HG02571 (cell line): Measurements from ENCODE around the gene EVX2.

ENCODE experiments used
- ATAC-seq: cut with Tn5 transposase; IDR thresholded peaks from one replicate; pipeline ENCODE4 v1.9.1; 2021; ENCODE audit warnings: mild to moderate bottlenecking, moderate library complexity; ENCODE audit not compliant: unreplicated experiment

The EVX2 gene

DNA sequence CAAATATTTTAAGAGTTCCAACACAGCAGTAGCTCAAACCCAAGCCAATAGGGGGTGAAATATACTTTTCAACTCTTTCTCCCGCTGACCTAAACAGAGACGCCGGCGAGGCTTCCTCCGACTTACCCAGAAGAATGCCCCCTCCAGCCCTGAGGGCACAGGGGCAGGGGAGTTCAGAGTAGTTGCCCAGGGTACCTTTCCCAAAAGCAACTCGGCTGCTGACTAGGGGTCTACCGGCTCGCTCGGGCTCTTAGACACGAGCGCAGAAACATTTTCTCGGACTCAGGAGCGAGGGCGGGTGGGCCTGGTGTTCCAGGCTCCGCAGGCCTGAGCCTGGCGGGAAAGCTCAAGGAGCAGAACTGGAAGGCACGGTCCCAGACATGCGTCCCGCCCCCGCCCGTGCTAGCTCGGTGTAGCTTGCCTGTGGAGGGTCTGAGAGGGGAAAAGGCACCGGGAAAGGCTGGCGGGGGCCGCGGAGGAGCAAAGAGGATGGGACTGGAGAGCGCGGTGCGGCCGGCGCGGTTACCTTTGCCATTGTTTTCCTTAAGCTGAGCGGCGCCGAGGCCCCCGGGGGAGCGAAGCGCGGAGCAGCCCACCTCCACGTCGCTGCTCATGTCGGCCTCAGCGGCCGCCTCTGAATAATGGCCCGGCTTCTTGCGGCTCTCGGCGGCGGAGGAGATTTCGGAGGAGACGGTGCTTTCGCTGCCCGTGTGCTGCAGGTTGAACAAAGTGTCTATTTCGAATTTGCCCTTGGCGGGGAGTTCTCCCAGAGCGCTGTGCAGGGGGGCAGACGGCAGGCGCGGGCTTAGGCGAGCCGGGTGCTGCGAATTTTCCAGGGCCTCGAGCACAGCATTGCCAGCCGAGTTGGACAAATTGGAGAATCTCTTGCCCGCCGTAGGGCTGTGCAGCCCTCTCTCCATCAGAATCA, 674 bp downstream of the EVX2 start:
- no peak for ATAC-seq

DNA sequence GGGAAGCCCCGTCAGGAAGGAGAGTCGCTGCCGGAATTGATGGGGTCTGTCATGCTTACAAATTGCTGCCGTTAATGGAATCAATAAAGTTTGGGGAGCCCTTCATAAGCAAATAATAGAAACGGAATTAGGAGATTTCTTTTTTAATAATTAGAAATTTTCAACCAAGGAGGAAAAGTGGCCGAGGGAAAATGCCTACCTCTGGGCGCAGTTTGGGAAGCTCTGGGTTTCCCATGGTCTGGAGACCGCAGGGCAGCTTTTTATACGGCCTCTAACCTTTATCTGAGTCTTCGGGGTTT, 1.3 kb downstream of the EVX2 start:
- no peak for ATAC-seq

DNA sequence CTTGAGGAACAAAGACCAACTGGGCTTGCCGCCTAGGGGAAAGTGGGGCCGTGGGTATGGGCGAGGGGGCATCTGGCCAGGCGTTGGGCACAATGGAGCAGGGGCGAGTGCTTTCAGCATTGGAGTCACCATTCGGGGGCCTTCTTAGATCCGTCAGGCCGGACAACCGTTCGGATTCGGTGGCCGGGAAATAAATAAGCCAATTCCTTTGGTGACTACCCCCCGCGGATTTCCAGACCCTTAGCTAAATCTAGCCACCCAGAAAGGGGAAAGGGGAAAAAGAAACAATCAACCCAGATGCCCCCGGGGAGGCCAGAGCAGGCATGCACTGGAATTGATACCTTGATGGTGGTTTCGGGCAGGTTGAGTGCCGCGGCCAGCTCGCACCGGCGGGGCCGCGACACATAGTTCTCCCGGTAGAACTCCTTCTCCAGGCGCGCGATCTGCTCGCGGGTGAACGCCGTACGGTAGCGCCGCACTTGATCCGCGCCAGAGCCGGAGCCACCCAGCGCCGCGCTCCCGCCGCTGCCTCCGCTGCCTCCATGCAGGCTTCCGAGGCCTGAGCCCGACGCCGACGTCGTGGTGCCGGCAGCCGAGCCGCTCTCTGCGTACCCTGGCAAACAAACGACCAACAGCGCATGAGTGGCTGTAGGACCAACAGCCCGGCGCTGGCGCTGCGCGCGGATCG, 1.8 kb downstream of the EVX2 start:
- no peak for ATAC-seq

DNA sequence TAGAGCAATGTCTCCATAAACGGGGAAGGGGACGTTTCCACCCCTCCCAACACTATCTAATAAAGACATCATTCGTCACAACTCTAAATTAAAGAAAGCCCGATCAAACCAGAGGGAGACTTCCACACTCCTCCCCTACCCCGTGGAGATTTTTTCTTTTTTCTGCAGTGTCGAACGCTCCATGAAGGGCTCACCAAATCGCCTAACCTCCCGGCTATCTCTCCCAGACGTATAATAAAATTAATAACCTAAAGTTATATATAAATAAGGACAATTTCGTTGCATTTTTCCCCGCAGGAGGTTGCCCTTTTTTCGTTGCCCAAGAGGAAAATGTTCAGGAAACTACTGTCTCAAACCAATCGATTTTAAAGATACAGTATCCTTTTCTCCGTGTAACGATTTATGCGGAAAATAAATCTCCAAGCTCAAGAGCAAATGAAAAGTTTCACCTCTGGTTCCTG, 2.4 kb downstream of the EVX2 start:
- ATAC-seq: no peak

DNA sequence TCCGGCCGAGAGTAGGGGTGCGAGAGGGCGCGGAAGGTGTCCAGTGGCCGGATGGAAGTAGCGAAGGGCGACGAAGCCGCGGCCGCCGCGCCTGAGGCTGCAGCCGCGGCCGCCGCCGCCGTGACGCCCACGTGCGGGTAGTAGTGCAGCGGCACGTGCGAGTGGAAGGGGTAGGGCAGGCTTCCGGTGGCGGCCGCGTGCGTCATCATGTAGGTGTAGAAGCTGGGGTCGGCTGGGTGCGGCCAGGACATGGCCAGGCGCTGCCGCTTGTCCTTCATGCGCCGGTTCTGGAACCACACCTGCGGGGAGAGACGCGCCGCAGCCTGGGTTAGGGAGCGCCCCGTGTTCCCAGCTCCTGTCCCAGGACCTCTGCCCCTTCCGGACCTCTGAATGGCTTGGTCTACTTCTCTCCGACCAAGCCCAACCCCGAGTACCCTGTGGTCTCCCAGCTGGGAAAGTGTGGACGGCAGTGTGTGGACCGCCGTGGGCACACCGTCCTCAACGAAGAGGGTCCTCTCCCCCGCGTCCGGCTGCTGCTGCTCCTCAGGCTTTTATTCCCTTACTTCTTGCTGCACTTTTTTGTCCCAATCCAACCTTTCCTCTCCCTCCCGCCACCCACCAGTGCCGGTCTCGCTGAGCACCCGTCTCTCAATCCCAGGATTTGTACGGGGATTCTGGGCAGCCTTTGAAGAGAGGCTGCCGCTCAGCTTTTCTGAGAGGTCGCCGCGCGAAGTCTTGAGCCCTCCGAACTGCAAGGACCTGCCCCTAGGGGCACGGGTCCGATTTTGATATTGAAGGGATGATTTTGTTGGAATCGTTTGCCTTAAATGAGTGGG, 3.0 kb downstream of the EVX2 start:
- no peak for ATAC-seq

DNA sequence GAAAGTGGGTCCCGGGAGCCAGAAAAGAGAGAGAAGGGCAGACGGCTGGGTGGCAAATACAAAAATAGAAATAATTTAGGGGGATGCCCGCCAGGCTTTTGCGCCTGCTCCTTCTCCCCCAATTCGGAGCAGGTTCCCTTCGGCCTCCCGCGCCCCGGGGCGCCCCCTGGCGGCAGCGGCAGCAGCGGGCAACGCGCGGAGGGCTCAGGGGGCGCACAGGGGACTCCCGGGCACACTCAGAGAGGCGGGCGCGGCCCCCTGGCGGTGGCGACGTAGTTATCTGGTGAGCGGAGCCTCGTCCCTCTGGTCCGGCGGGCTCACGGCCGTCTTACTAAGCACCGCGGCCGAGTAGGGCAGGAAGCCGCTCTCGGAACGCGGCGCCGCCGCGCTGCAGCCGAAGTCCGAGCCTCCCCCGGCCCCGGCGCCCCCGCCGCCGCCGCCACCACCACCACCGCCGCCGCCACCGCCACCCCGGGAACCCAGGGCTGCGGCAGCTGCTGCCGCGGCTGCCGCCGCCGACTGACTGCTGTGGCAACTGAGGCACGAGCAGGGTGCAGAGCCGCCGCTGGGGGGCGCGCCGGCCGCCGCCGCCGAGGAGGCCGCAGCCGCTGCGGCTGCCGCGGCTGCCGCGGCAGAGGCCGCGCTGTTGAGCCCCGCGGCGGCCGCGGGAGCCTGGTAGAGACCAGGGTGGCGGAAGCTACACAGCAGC, 3.8 kb downstream of the EVX2 start:
- no peak for ATAC-seq

DNA sequence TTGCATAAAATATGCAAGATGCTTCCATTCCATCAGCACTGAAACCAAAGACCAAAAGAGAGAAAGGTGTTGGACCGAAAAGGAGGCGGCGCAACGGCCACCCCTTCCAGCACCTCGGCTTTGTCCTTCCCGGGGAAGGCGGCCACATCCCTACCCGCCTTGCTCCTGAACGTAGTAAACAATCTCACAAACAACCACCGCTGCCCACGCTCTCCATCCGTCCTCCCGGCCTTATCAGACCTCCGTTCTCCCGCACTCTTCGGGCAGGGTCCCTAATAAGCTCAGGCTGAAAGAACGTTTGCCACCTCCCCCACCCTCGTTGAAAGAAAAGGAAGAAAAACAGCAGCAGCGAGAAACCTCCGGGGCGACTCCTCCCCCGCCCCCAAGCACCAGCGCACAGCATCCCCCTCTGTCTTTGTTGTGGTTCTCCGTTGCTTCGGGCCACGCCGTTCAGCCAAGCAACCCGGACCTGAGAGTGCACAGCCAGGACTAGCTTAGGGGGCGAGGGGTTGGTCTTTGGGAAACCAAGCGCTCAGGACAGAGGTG, 4.4 kb downstream of the EVX2 start:
- ATAC-seq: no peak

DNA sequence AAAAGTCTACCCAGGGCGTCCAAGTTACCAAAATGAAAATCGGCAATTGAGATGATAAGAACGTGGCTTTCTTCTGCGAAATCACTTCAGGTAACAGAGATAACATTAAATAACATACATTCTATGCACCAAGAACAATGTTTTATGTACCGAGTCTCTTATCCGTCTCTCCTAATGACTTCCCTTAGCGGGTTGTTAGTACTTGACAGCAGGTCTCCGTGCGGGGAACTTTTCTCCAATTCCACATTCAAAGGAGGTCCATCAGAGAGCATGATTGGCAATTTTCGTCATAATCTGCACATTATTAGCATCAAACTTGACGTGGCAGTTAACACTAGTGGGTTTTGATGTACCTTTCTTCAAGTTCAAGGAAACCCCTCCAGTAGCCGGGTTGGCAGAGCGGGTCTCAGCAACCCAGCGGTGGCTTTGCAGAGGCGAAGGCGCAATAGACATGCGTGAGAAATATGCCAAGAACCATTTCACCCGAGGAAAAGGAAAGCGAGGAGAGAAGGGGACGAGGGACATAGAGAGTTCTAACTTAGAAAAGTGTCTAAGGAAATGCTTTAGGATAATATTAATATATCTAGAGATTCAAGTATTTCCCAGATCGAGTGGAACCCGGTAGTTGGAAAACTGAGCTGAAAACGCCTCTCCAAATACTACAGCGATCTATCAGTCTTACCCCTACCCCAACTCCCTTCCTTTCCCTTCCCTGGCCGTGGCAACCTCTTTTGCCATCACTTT, 5.0 kb downstream of the EVX2 start:
- ATAC-seq: no peak

DNA sequence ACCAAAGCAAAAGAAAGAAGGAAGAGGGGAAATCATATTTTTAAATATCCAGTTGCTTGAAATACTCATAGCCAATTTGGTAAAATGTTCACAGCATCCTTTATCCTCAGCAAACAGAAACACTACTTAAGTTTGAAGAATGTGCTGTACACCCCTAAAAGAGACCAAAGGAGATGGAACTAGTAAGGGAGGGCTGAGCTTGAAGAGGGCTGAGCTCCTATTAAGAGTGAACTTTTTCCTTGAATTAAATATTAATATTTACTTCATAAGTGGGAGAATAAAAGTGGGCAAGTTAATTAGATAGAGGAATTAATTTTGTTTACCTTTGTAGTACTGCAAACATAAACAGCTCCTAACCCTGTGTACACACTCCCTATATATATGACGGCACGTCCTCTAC, 7.0 kb downstream of the EVX2 start:
- ATAC-seq: no peak

DNA sequence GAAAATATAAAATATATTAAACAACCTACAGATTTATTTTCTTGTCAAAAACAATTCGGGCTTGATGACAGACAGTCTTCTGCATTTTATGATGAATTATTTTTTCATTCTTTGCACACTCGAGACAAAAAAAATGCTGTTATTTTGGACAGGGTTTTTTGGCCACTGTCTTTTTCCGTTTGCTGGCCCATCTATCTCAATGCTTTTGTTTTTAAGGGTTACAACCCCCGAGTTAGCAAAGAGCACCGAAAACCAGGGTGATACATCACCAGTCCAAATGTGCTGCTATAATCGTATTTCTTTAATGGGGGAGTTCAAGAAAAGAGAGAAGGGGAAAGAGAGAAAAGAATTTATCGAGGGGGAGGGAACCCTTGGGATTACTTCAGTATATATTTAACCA, 7.7 kb downstream of the EVX2 start:
- ATAC-seq: no peak

DNA sequence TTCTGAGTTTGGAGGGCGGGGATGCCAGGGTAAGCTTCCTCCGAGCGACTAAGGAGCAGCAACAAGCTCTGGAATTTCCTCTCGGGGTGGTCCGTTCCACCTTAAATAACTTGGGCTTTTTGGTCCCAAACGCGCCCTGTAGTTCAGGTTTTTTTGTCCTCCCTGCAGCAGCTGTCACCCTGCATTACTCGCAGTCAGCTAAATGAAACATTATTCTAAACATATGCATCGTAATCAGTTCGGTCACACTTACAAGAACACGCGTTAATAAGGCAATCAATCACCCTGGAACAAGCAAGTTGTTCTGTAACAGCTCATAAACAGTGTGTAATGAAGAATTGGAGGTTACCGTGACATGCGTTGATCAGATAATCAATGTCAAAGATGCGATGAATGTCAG, 8.3 kb downstream of the EVX2 start:
- ATAC-seq: no peak

DNA sequence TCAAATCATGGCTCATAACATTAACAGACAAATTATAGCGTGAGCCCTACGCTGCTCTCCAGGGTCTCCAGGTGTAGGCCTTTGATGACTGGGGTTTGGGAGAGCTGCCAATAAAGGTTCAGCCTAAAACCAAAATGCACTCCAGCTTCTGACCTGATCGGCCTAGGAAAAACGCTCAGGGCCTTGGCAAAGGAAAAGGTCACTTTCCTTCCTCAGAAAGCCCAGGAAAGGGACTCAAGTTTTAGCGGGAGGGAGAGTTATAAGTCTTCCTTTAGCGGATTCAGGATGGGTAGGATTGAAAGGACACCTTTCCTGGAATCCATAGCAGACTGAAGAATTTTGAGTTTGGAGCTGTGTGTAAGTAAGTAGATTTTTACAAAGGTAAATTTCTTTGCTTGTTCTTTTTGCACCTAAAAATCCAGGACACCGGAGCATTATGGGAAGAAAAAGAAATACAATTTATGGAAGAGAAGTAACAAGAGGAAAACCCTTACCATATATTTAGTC, 8.8 kb downstream of the EVX2 start:
- ATAC-seq: no peak

DNA sequence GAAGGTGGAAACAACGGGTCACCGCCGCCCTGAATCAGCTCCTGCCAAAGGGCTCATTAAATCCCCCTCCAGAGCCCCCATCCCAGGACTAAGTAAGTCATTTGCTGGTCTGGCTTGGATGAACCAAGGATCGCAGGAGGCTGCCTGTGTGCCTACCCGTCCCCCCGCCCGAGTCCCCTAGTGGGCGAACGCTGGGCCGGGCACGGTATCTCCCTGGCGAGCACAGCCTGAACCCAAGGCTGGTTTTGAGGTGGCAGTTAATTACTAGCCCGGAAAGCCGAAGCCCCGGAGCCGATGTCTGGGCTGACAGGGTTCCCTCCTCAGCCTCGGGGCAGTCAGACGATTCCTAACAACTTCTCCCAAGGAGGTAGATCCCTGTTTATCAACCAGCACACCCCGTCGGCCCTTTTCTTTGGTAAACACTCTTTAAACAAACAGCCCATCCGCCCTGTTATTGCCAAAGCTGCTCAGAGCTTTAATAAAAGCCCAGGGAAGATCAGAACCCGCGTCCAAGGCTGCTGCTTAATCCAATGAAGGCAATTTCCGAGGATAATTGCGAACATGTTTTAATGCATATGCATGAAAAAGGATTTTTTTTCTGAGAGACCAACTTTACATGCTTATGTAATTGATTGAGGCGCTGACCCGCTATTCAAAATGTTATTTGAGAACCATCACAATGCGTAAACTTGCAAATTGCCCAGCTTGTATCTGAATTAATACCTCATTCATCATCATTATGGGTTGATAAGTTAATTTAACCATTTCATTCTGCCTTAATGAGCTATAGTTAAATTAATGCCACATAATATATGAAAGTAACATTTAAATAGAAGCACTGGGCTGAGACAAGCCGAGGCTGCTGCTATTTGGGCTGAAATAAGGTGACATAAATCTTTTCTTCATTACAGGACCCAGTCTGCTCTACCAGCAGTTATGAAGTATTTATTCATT, 10.5 kb downstream of the EVX2 start:
- no peak for ATAC-seq

DNA sequence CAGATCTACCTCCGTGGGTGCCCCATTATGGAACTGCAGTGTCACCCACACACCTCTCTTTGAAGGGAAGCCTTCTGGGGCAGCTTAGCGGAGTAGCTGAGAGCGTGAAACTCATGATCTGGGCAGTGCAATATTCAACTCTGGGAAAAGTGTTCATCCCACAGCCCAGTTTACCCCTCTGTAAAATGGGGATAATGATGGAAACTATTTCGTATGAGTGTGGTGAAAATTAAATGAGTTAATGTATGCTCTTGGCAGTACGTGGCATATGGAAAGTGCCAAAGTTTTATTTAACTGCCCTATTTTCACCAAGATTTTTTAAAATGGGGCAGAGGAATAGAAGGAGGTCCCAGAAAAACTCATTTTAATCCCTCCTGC, 11.5 kb downstream of the EVX2 start:
- ATAC-seq: no peak

DNA sequence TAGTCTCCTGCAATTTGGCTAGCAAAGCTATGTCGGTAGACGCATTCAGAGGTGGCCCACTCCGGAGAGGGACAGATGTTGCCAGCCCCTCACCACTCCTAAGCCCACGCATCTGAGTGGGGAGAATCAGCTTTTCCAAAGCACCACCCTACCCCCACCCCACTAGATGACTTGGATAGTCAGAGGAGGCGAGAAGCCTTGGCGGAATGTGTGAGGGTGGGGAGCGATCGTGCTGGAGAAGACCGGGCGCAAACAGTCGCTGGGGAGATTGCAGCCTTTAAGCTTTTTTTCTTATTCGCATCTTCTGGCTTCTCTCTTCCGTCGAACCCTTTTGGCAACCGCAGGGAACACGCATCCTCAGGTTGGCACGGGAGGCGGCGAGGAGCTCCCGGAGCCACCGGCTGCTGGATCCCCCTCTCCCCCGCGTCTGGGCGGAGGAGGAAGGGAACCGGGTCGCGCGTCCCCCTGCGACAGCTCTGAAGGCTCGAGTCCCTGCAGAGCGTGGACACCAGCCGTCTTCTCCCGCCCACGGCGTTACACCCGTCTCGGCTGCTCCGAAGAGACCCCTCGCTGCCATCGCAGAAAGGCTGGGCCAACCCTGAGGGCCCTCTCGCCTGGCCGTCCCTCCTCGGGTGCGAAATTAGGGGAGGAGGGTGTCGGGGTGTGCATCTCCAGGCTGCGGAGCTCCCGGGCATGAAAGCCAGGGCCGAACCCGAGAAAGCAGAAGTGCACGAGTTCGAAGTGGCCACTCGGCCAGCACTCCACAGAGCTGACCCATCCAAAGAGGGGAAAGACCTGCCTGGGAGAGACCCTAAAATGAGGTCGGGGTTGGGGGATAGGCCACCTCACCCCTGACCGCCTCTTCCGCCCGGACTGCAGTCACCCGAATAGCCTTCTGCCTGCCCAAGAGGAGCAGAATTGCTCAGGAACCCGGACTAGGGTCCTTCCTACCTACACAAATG, 12.2 kb downstream of the EVX2 start:
- no peak for ATAC-seq

DNA sequence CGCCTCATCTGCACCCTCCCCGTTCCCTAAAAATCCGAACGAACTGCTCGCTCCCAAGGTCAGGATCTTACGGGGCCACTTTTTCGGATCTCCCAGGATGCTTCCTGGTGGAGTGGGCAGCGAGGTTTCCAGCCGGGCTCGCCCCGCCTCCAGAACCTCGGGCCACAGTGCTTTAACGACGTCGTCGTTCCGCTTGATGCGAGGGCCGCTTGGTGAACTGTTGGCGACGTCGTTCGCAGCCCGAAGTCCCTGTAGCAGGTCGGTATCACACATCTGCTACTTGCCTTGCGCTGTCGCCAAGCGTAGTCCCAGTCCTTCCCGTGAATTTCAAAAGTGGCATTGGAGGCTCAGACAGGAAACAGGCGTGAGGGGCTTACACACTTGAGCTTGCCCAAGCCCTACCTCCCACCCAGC, 15.3 kb downstream of the EVX2 start:
- ATAC-seq: no peak

DNA sequence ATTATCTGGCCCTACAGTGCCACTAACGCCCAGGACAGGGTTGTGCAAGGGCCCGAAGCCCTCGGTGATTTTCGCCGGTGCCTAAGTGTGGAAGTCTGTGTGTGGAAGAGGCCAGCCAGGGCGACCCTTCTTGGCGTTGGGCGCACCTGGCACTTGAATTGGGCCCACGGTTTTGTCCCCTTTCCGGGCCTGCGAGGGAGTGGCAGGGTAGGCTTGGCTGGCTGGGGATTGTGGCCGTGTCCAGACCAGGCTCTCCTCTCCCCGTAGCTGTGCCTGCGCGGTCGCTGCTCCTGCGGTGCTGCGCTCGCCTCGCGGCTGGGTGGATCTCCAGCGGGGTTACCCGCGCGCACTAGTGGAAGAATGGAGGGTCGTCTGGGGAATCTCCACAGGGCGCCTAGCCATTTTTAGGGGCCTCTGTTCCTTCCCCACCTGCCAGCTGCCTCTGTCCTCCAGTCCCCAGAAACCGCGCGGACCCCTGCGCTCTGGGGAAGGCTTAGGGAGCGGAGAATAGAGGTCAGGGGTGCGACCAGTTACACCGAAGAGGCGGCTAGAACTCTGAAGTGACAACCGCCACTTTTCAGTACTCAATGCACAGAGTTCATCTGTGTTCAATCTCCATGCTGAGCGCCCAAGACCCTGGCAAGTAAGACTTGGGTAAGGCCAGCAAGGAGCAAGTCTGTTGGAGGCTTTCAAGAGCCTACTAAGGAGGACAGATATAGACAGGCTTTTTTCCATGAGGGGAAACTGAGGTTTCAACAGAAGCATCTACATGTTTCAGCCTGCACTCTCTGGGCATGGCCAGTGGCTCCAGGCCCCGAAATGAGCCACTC, 16.0 kb downstream of the EVX2 start:
- no peak for ATAC-seq
